ENCODE data around the gene PTPRM.

Gene PTPRM

GRCh38 chr18:8455661-8456614, 888.8 kb downstream of the PTPRM start:
- DNase-seq: no peak
